H1 (cell line): Measurements from ENCODE around the gene MEF2A. TPM values are rescaled to one million over a fixed set of nuclear protein-coding genes. Genes with fewer than 3 reads are reported as not detected.

Source experiments
- CTCF ChIA-PET: fragments of 300-600 bp; sonication (Branson Sonifier 250); formaldehyde crosslinking; loops from one replicate; lab custom pipeline; 2021; ENCODE audit not compliant: partially characterized antibody; lab: Charles Lee
- POLR2A ChIA-PET: fragments of 300-600 bp; sonication (Branson Sonifier 250); formaldehyde crosslinking; loops from one replicate; lab custom pipeline; 2021; ENCODE audit warnings: inconsistent platforms; ENCODE audit not compliant: partially characterized antibody; lab: Charles Lee
- DNase-seq, 2 experiments: peaks; one replicate each; pipeline versions ENCODE4 v3.0.0 to v3.0.0-alpha.2; 2010 to 2022; ENCODE audit warnings: low spot score in 2 of 2, low read depth in 1 of 2, mixed read lengths in 1 of 2
- FAIRE-seq: peaks from 2 replicates; lab custom pipeline; 2011; peaks lifted over from hg19 to GRCh38; lab: Jason Lieb, UNC
- H2AFZ ChIP-seq: 2 replicates; pipeline ENCODE4 v1.8.1; 2012; ENCODE audit warnings: low read length, inconsistent platforms
- H2AK5ac ChIP-seq: 2 replicates; pipeline ENCODE4 v1.6.1; 2013; ENCODE audit warnings: low read depth, low read length
- H2BK120ac ChIP-seq: replicated peaks from 2 replicates; pipeline ENCODE3; 2013; ENCODE audit warnings: low read depth, low read length, inconsistent platforms
- H2BK12ac ChIP-seq: 2 replicates; pipeline ENCODE4 v1.6.1; 2013; ENCODE audit warnings: low read depth, low read length
- H2BK15ac ChIP-seq: 2 replicates; pipeline ENCODE4 v1.6.1; 2013; ENCODE audit warnings: low read length
- H2BK20ac ChIP-seq: 2 replicates; pipeline ENCODE4 v1.6.1; 2013; ENCODE audit warnings: low read length
- H2BK5ac ChIP-seq: 2 replicates; pipeline ENCODE4 v1.6.1; 2013; ENCODE audit warnings: low read depth, low read length
- H3K14ac ChIP-seq: 2 replicates; pipeline ENCODE4 v1.6.1; 2013; ENCODE audit warnings: inconsistent platforms; ENCODE audit not compliant: insufficient read length
- H3K18ac ChIP-seq: 2 replicates; pipeline ENCODE4 v1.6.1; 2013; ENCODE audit warnings: low read length; ENCODE audit errors: extremely low read depth
- H3K23ac ChIP-seq: 2 replicates; pipeline ENCODE4 v1.6.1; 2013; ENCODE audit warnings: inconsistent platforms; ENCODE audit not compliant: insufficient read length
- H3K23me2 ChIP-seq: 2 replicates; pipeline ENCODE4 v1.6.1; 2013; ENCODE audit warnings: low read depth, low read length
- H3K27ac ChIP-seq: 2 replicates; pipeline ENCODE4 v1.6.1; 2011; ENCODE audit warnings: low read depth, low read length, inconsistent platforms
- H3K27me3 ChIP-seq, 4 experiments: replicated peaks in 1 of 4; 1 replicate in 1 of 4; 2 replicates in 3 of 4; pipeline versions ENCODE4 v1.6.1 to v1.8.1; 2011 to 2013; ENCODE audit warnings: low read length in 3 of 4, mild to moderate bottlenecking in 3 of 4, inconsistent platforms in 2 of 4, mixed read lengths in 2 of 4, moderate library complexity in 1 of 4; ENCODE audit not compliant: control insufficient read depth in 3 of 4, insufficient read depth in 3 of 4; ENCODE audit errors: extremely low read depth in 1 of 4
- H3K36me3 ChIP-seq, 4 experiments: 2 replicates each; pipeline versions ENCODE4 v1.6.1 to v1.8.1; 2011 to 2013; ENCODE audit warnings: mild to moderate bottlenecking in 4 of 4, low read length in 3 of 4, moderate library complexity in 2 of 4, control low read depth in 1 of 4, inconsistent platforms in 1 of 4; ENCODE audit not compliant: insufficient read depth in 4 of 4, control insufficient read depth in 2 of 4
- H3K4ac ChIP-seq: replicated peaks from 2 replicates; pipeline ENCODE3; 2013; ENCODE audit warnings: low read length, low read depth, mixed read lengths, inconsistent platforms; ENCODE audit not compliant: insufficient read length
- H3K4me1 ChIP-seq, 4 experiments: replicated peaks in 1 of 4; 1 replicate in 1 of 4; 2 replicates in 3 of 4; pipeline versions ENCODE4 v1.6.1 to v1.8.1; 2011 to 2013; ENCODE audit warnings: low read length in 3 of 4, inconsistent platforms in 2 of 4, mixed read lengths in 1 of 4; ENCODE audit not compliant: insufficient read depth in 4 of 4, control insufficient read depth in 3 of 4
- H3K4me2 ChIP-seq, 2 experiments: 2 replicates each; pipeline versions ENCODE4 v1.6.1 to v1.8.1; 2011 to 2013; ENCODE audit warnings: low read depth in 2 of 2, low read length in 2 of 2, control low read depth in 1 of 2, inconsistent platforms in 1 of 2, mild to moderate bottlenecking in 1 of 2; ENCODE audit not compliant: insufficient read depth in 1 of 2
- H3K4me3 ChIP-seq, 4 experiments: fragments of 200-600, 300-600 bp in 1 of 4; sonication (generic), shearing (Covaris generic), sonication (Bioruptor Twin) in 1 of 4; 2 replicates each; pipeline versions ENCODE4 v1.5.1 to v1.8.1; 2011 to 2016; ENCODE audit warnings: low read length in 4 of 4, low read depth in 3 of 4, control low read depth in 2 of 4, inconsistent platforms in 2 of 4, mild to moderate bottlenecking in 2 of 4, mixed read lengths in 1 of 4, moderate library complexity in 1 of 4; ENCODE audit not compliant: insufficient read depth in 2 of 4; ENCODE audit errors: extremely low read depth in 1 of 4
- H3K56ac ChIP-seq: replicated peaks from 2 replicates; pipeline ENCODE3; 2013; ENCODE audit warnings: low read depth, mild to moderate bottlenecking, mixed read lengths, low read length, inconsistent platforms; ENCODE audit not compliant: insufficient read length
- H3K79me1 ChIP-seq: 2 replicates; pipeline ENCODE4 v1.6.1; 2013; ENCODE audit warnings: low read depth, low read length, control low read depth
- H3K79me2 ChIP-seq, 2 experiments: 2 replicates each; pipeline versions ENCODE4 v1.6.1 to v1.8.1; 2012 to 2013; ENCODE audit warnings: low read length in 2 of 2, mild to moderate bottlenecking in 2 of 2, inconsistent platforms in 1 of 2; ENCODE audit not compliant: insufficient read depth in 2 of 2, control insufficient read depth in 1 of 2
- H3K9ac ChIP-seq, 4 experiments: replicated peaks in 1 of 4; 1 replicate in 1 of 4; 2 replicates in 3 of 4; pipeline versions ENCODE4 v1.6.1 to v1.8.1; 2011 to 2013; ENCODE audit warnings: low read depth in 3 of 4, low read length in 3 of 4, control low read depth in 2 of 4, mild to moderate bottlenecking in 2 of 4, moderate library complexity in 2 of 4, inconsistent platforms in 1 of 4; ENCODE audit errors: extremely low read depth in 1 of 4
- H3K9me3 ChIP-seq, 2 experiments: 2 replicates each; pipeline versions ENCODE4 v1.6.1 to v1.8.1; 2012 to 2013; ENCODE audit warnings: mild to moderate bottlenecking in 2 of 2, moderate library complexity in 2 of 2, control low read depth in 1 of 2, inconsistent platforms in 1 of 2, low read depth in 1 of 2, low read length in 1 of 2, mixed read lengths in 1 of 2; ENCODE audit not compliant: insufficient read depth in 2 of 2
- H4K20me1 ChIP-seq, 2 experiments: replicated peaks in 1 of 2; 2 replicates each; pipeline versions ENCODE3 to v1.8.1; 2011 to 2013; ENCODE audit warnings: inconsistent platforms in 2 of 2, low read length in 2 of 2, mild to moderate bottlenecking in 1 of 2; ENCODE audit not compliant: insufficient read depth in 2 of 2, control insufficient read depth in 1 of 2
- H4K5ac ChIP-seq: 2 replicates; pipeline ENCODE4 v1.6.1; 2013; ENCODE audit warnings: low read length, low read depth, mixed read lengths, inconsistent platforms; ENCODE audit not compliant: insufficient read length
- H4K8ac ChIP-seq: 2 replicates; pipeline ENCODE4 v1.8.0; 2013; ENCODE audit warnings: mild to moderate bottlenecking, moderate library complexity, low read length, inconsistent platforms; ENCODE audit not compliant: insufficient read depth; ENCODE audit errors: extremely low read depth
- H4K91ac ChIP-seq: replicated peaks from 2 replicates; pipeline ENCODE3; 2013; ENCODE audit warnings: low read length, mixed read lengths, inconsistent platforms; ENCODE audit not compliant: insufficient read length
- ASH2L ChIP-seq: fragments of 200-600, 300-600 bp; sonication (generic); IDR thresholded peaks from one replicate; pipeline ENCODE4 v1.7.1; 2017; ENCODE audit warnings: low read length
- CHD2 ChIP-seq: IDR thresholded peaks from 2 replicates; pipeline ENCODE4 v1.6.1; 2012; ENCODE audit warnings: low read length, improper control_type of control experiment
- GTF2F1 ChIP-seq: IDR thresholded peaks from 2 replicates; pipeline ENCODE4 v1.6.1; 2012; ENCODE audit warnings: low read depth, low read length, improper control_type of control experiment, borderline replicate concordance
- KDM4A ChIP-seq: IDR thresholded peaks from one replicate; pipeline ENCODE4 v1.7.1; 2012; ENCODE audit warnings: low read depth, mild to moderate bottlenecking, moderate library complexity, low read length, inconsistent platforms; ENCODE audit not compliant: severe bottlenecking
- POLR2AphosphoS5 ChIP-seq: IDR thresholded peaks from 2 replicates; pipeline ENCODE4 v1.6.1; 2011; ENCODE audit warnings: low read depth, low read length
- SP1 ChIP-seq: IDR thresholded peaks from 2 replicates; pipeline ENCODE4 v1.6.1; 2011; ENCODE audit warnings: low read depth, low read length
- TEAD4 ChIP-seq: IDR thresholded peaks from 2 replicates; pipeline ENCODE4 v1.6.1; 2012; ENCODE audit warnings: low read depth, low read length, inconsistent platforms, mixed read lengths
- WGBS, 2 experiments: shearing (Covaris generic) in 1 of 2; methylation state at CpG; one replicate each; pipeline versions ENCODE4 v1.1.6 to v1.1.7; 2013 to 2015; ENCODE audit warnings: low lambda C conversion rate in 2 of 2, mixed read lengths in 2 of 2, inconsistent platforms in 1 of 2, low coverage in 1 of 2, missing lambda C conversion rate in 1 of 2; ENCODE audit not compliant: insufficient replicate concordance in 2 of 2, insufficient coverage in 1 of 2, insufficient read length in 1 of 2; ENCODE audit errors: extremely low coverage in 1 of 2, missing lambda C conversion rate in 1 of 2; 5-methylcytosine and 5-hydroxymethylcytosine counted together
- polyA plus RNA-seq, 7 experiments: library from polyadenylated mRNA; depleted of rRNA in 3 of 7; stranded (reverse) in 5 of 7; unstranded in 2 of 7; fragments of >200 nt in 5 of 7; fragments of 200-250 nt in 2 of 7; gene quantifications; 1 replicate in 5 of 7; 2 replicates in 1 of 7; 4 replicates in 1 of 7; pipeline versions ENCODE4 v1.2.1 to v1.2.3, GENCODE V29; 2011 to 2013; ENCODE audit warnings: missing spikeins in 2 of 7, mixed read lengths in 2 of 7
- total RNA-seq: library from RNA; stranded (reverse); fragmentation: NEBNext Ultra II Directional; extraction: Animal tissue kit (Norgen Biotek cat#: 25700); gene quantifications from 2 replicates; pipeline ENCODE4 v1.2.1, GENCODE V29; 2021
- TF ChIP-seq, protein P1 (sequence below), 3 experiments: IDR thresholded peaks; 1 replicate in 2 of 3; 2 replicates in 1 of 3; pipeline versions ENCODE4 v1.5.1 to v1.6.1; 2011; ENCODE audit warnings: low read length in 3 of 3, mild to moderate bottlenecking in 3 of 3, inconsistent platforms in 2 of 3, low read depth in 1 of 3, moderate library complexity in 1 of 3; ENCODE audit not compliant: insufficient read depth in 1 of 3; ENCODE audit errors: control extremely low read depth in 1 of 3

MEF2A gene
- total and polyA plus RNA-seq, 2 of the 8 experiments (the other 6 are each of a cell fraction or from before 2014, with no cell fraction given), result 15.6 to 22.5 TPM

- Histone ChIP-seq H2AFZ (no peak overlapping the region), H2BK12ac (no peak overlapping the region), H3K4ac (no peak overlapping the region), H4K8ac (no peak overlapping the region), H2AK5ac (no peak overlapping the region), H2BK15ac (no peak overlapping the region), H3K27me3 (peaks cover 0 to 1% (median 0%) of the 10 kb centered on the region in 4 experiments; a peak in 1 of 7 replicates), H3K4me3 (no peak overlapping the region), H2BK5ac (no peak overlapping the region), H2BK120ac (no peak overlapping the region), H3K23ac (no peak overlapping the region), H3K23me2 (no peaks in the 10 kb centered on the region), H3K9ac (no peak overlapping the region), H4K5ac (no peak overlapping the region), H3K56ac (no peak overlapping the region), H3K79me2 (no peaks in the 10 kb centered on the region), H3K18ac (no peak overlapping the region), H3K9me3 (no peaks in the 10 kb centered on the region), H3K27ac (no peak overlapping the region), H4K91ac (no peak overlapping the region), H4K20me1 (no peaks in the 10 kb centered on the region), H3K79me1 (no peaks in the 10 kb centered on the region), H2BK20ac (no peak overlapping the region), H3K14ac (no peak overlapping the region), H3K4me2 (no peak overlapping the region), H3K4me1 (no peaks in the 10 kb centered on the region), H3K36me3 (peaks cover 3 to 40% (median 13%) of the 10 kb centered on the region in 4 experiments; a peak in 6 of 8 replicates)
- ChIA-PET POLR2A (no interaction called here), CTCF (no interaction called here)
- DNase-seq (no peak), FAIRE-seq (no peak)
- no peak for TF ChIP-seq POLR2AphosphoS5
- no peak for TF ChIP-seq CHD2
- no peak for TF ChIP-seq KDM4A
- TF ChIP-seq TEAD4, result no peak
- TF ChIP-seq ASH2L, result no peak
- no peak for TF ChIP-seq GTF2F1
- TF ChIP-seq SP1, result no peak
- TF ChIP-seq, protein P1, sequence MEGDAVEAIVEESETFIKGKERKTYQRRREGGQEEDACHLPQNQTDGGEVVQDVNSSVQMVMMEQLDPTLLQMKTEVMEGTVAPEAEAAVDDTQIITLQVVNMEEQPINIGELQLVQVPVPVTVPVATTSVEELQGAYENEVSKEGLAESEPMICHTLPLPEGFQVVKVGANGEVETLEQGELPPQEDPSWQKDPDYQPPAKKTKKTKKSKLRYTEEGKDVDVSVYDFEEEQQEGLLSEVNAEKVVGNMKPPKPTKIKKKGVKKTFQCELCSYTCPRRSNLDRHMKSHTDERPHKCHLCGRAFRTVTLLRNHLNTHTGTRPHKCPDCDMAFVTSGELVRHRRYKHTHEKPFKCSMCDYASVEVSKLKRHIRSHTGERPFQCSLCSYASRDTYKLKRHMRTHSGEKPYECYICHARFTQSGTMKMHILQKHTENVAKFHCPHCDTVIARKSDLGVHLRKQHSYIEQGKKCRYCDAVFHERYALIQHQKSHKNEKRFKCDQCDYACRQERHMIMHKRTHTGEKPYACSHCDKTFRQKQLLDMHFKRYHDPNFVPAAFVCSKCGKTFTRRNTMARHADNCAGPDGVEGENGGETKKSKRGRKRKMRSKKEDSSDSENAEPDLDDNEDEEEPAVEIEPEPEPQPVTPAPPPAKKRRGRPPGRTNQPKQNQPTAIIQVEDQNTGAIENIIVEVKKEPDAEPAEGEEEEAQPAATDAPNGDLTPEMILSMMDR (IDR thresholded peaks at IDR 0.05; ENCODE audit: control extremely low read depth in 1 of 3, insufficient read depth in 1 of 3, low read depth in 1 of 3, low read length in 3 of 3), result no peak
- WGBS, 2 experiments, result 98% methylated on average over 4 of the region's 4 CpGs; no CpG with 5 or more reads in 1 of the 2 experiments
Measured at GRCh38 chr15:99677540-99678134, 111.9 kb downstream of the MEF2A start.
